ELF-1 (cell line): ENCODE results near the gene MAFB.
"Not testable (repeated sequence)": the region's sequence is repeated elsewhere in the genome, so short reads cannot be mapped to it uniquely, and the experiment has no call there.

Experiments
- DNase-seq: peaks from one replicate; pipeline ENCODE4 v3.0.0-alpha.2; 2016; ENCODE audit warnings: low read depth, low spot score

MAFB gene

GRCh38 chr20:40689100-40689942 lies at the start of gene MAFB:
Gene MAFB (minus strand): TSS chr20:40689236. CDS start chr20:40688850, 386 bp downstream.
- peak; percentile 91 for DNase-seq

DNA sequence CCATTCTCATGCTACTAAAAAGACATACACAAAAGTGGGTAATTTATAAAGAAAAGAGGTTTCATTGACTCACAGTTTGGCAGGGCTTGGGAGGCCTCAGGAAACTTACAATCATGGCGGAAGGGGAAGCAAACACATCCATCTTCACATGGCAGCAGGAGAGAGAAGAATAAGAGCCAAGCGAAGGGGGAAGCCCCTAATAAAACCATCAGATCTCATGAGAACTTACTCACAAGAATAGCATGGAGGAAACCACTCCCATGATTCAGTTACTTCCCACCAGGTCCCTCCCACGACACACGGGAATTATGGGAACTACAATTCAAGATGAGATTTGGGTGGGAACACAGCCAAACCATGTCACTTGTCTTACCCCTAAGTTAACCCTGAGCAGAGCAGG lies 47.4 kb upstream of the MAFB start:
- not testable (repeated sequence) for DNase-seq

DNA sequence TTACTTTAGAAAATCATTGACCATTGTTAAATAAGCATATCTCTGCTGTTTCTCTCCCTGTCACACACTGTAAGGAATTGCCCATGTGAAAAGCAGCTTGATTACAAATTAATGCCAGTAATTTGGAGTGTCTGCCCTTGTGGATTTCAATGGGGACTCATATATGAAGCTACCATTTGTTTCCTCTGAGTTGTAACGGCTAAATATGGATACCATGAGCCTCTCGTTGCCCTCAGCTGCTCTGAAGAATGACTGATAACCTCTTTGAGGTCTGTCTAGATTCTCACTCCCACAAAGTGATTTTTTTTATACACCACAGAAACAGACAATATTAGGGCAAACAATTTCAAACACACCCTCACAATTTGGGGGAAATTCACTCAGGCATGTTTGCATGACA lies 40.0 kb upstream of the MAFB start:
- no peak for DNase-seq

DNA sequence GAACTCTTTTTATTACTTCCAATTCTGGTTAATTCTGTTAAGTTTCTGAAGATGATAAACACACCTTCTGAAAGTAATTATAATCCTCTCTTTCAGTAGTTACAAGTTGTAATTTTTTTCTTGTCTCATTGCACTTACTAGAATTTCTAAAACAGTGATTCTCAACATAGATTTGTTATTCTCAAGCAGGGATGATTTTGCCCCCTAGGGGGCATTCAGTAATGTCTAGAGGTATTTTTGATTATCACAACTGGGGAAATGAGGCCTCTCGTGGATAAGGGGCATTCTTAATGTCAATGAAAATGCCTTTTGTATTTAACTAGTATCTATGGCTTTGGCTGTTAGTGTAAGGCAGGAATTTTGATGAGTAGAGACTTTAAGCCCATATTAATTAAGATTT lies 39.4 kb upstream of the MAFB start:
- no peak for DNase-seq

GRCh38 chr20:40727960-40728359 lies 38.9 kb upstream of the MAFB start:
- no peak for DNase-seq

GRCh38 chr20:40726776-40727175 lies 37.7 kb upstream of the MAFB start:
- no peak for DNase-seq

DNA sequence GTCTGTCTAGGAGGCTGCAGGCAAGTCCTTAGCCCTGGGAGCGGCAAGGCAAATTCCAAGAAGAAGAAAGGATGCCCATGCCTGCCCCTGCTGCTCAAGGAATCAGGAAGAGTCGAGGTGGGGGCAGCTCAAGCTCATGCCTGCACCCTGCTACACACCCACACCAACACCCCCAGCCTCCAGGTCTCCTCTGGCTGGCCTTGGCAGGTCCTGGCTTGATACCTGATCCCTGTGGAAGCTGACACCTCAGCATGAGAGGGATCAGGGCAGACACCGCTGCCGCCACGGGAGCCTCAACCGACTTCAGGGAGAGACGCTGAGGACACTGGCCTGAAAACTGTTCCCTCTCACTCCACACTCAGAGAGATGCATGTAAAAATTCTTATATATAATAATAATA lies 35.5 kb upstream of the MAFB start:
- DNase-seq: no peak

- no peak for DNase-seq
Observed at GRCh38 chr20:40720826-40721225, 31.8 kb upstream of the MAFB start.

GRCh38 chr20:40720099-40720498 lies 31.1 kb upstream of the MAFB start:
- no peak for DNase-seq

GRCh38 chr20:40718982-40719729 lies 30.1 kb upstream of the MAFB start:
- no peak for DNase-seq

DNA sequence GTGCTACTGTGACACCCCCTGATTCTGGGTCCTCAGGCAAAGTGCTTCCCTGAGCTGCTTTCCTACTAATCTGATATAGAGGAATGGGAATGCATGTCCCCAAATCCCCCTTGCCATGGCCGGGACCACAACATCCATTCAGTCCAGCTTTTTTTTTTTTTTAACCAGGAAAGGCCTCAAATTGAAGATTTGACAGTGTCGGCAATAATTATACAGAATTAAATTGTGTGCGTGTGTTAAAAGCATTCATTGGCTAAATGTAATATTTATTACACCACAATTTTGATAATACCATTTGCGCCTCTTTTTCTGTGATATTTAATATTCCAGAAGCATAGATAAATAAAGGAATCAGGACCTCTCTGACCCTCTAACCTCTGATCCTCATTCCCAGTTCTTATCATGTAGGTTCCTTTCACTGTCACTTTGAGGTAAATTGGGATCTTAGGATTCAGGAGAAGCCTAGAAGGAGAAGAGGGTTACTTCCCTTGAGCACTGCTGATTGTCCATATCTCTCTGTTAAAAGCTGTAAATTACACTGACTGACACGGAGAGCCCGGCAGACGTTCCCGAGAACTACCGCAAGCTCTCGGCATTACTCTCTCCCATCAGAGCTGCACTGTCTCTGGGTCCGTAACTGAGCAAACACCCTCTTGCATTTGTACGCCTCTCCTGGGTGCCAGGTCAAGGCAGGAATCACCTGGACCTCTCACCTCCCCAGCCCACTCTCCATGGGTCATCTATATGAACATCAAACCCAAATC lies 29.4 kb upstream of the MAFB start:
- DNase-seq: no peak

DNA sequence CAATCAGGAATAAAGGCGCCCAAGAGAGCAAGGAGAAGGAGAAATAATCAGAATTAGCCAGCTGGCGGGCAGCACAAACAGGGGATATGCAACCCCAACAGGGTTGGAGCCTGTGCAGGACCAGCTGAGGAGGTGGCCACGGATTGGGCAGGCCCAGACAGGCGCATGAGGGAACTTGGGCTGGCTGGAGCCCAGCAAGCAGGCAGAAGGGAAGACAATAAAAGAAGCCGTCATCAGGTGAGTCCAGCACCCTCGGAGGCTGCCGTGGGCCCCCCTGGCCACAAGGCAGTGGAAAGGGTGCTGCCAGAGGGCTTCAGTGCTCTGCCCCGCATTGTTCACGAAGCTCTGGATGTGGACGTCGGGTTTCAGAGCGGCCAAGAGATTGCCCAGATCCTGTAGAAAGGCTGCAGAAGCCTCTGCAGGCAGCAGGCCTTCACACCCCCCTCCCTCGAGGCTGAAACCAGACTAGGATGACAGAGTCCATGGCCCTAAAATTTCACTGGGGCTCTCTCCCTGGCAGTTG lies 28.4 kb upstream of the MAFB start:
- DNase-seq: no peak

GRCh38 chr20:40715491-40715890 lies 26.5 kb upstream of the MAFB start:
- DNase-seq: no peak

- DNase-seq: no peak
Observed at GRCh38 chr20:40714916-40715315, 25.9 kb upstream of the MAFB start.

- DNase-seq: no peak
Observed at GRCh38 chr20:40714109-40714508, 25.1 kb upstream of the MAFB start.

DNA sequence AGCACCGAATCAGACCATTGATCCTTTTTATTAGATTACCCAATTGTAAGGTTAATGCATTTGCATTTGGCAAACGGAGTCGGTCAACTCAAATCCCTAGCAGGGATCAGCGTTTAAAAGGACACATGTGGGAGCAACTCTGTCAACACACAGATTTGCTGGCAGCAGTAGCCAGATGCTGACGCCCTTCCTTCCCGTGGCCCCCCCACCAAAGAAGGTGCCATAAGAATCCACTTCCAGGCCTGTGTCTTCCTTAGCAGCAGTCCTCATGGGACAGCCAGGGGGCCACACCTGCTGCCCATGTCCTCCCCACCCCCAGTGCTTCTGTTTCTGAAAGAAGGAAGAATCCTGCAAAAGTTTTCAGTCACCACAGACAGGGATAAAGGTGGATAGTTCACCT lies 24.5 kb upstream of the MAFB start:
- DNase-seq: no peak

DNA sequence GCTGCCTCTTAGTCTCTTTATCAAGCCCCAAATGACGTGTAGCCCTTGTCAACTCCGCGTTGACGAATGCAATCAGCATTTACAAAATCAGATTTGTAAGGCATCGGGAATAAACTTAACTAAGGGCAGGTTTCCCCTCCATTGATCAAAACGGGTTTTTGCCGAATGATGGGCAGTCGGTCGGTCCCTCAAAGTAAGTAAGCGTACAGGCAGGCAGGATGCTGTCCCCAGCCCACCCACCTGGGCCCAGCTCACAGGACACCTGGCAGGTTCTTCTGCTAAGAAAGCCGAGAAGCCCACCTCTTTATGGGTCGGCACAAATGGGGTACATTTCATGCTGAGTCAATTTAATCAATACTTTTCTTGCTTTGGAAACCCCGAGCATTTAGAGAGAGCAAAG lies 22.0 kb upstream of the MAFB start:
- no peak for DNase-seq

DNA sequence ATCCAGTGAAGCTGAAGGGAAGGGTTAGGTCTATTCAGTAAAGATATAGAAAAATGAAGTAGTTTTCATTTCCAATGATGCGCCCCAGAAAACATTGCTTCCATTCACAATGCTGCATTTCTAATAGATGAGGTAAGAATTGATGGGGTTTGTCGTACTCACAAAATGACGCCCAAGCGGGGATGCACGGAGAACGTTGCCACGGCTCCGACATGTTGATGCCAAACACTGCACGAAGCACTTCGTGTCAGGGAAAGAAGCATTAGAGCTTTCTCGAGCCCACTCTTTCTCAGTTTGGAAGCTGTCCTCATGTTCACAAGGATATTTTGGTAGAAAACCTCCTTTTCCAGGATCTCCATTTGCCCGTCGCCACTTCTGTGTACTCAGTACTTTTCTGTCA lies 21.6 kb upstream of the MAFB start:
- no peak for DNase-seq

DNA sequence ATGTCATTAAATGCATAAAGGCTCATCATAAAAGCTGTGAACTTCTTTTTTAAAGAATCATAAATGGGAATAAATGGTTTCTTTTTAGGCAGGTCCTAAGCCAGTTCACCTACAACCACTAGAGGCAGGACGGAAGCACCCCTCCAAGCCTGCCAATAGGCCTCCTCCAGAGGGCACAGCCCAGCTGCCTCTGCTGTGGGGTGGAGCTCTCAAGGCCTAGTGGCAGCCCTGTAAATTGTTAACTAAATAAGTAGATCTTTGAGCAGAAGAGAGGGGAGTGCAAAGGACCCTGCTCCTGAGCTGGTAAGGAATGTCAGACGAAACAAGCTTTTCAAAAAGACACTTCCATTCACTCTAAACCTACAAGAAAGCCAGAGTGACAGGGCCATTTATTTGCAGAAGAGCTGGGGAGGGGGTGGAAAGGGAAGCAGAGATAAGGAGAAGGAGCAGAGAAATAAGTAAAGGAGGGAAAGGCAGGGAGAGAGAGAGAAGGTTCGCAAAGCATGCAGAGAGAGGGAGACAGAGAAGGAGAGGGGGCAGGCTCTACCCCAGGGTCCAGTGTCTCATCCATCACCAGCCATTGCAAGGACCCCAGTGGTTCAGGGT lies 18.0 kb upstream of the MAFB start:
- peak; percentile 72 for DNase-seq

- no peak for DNase-seq
Observed at GRCh38 chr20:40705413-40705812, 16.4 kb upstream of the MAFB start.

DNA sequence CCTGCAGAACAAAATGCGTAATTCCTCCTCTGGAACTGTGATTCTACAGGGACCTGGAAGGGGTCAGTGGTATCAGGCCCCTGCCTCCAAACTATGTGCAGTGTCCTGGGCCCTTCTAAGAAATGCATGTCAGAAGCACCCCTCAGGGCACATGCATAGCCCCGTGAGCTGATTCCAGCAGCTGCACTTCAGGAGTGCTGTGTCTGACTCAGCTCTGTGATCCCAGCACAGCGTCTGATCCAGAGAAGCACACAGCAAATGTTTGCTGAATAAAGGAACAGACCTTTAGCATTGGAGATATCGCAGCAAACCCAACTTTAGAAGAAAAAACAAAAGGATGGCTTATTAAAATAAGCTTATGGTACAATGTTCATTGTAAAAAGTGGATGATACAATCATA lies 15.8 kb upstream of the MAFB start:
- DNase-seq: peak; percentile 69
